Fibroblast of skin of abdomen (primary cell): ENCODE data around the gene CRKL. TPM values are rescaled to one million over a fixed set of nuclear protein-coding genes. Genes with fewer than 3 reads are reported as not detected.
A peak's percentile ranks its signal among the peaks of the same experiment; 100 is the strongest.
"Not testable (repeated sequence)": the region's sequence is repeated elsewhere in the genome, so short reads cannot be mapped to it uniquely, and the experiment has no call there.

ENCODE experiments used
- DNase-seq: peaks from one replicate; pipeline ENCODE4 v3.0.0-alpha.2; 2013
- polyA plus RNA-seq, 2 experiments: library from polyadenylated mRNA; unstranded; fragments of 120-200 nt; gene quantifications; one replicate each; pipeline ENCODE4 v1.2.1, GENCODE V29; 2013; ENCODE audit not compliant: insufficient read length in 2 of 2

CRKL gene, protein sequence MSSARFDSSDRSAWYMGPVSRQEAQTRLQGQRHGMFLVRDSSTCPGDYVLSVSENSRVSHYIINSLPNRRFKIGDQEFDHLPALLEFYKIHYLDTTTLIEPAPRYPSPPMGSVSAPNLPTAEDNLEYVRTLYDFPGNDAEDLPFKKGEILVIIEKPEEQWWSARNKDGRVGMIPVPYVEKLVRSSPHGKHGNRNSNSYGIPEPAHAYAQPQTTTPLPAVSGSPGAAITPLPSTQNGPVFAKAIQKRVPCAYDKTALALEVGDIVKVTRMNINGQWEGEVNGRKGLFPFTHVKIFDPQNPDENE
- 34.7 TPM for polyA plus RNA-seq (2013, experiment 1 of 2; ENCODE audit: insufficient read length)
- 34.8 TPM for polyA plus RNA-seq (2013, experiment 2 of 2; ENCODE audit: insufficient read length)

- peak; percentile 98 for DNase-seq
Measured at GRCh38 chr22:20916916-20917810, at the start of gene CRKL. Gene CRKL, plus strand, starts transcription at chr22:20917407. Its CDS starts 528 bp downstream, at chr22:20917935.

GRCh38 chr22:20868025-20868962 is 48.9 kb upstream of the CRKL start:
- DNase-seq, result no peak

DNA sequence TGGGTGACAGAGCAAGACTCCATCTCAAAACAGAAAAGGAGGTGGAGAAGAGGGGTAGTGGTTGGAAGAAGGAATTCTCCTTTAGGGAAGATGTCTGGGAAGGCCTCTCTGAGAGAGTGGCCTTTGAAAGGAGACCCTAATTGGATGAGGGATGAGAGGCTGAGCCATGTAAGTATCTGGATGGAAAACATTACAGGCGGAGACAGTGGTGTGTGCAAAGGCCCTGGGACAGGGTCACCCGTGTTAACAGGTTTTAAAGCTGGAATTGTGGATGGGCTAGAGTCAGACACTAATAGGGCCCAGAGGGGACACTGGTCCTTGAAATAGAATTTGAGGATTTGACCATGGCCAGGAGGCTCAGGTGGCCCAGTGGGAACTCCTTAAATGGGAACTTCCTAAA is 48.0 kb upstream of the CRKL start:
- DNase-seq, result no peak

- DNase-seq, result no peak
Measured at GRCh38 chr22:20873214-20873613, 44.0 kb upstream of the CRKL start.

- DNase-seq, result no peak
Measured at GRCh38 chr22:20875296-20875695, 41.9 kb upstream of the CRKL start.

DNA sequence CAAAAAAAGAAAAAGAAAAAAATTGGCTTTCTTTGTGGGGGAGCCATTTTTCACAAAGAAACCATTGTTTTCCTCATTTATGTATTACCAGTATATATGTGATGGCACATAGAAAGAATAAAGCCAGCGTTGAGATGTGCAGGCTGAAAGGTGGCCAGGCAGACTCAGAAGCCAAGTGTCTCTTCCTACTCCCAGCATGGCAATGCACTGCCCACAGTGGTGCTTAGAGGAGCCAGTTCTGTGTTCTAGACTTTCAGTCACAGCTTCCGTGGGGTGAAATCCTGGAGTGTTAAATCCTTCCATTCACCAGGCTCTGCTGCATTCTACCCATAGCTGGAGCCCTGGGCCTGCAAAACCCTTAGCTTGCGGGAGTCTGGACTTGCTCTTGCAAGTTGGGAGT is 39.5 kb upstream of the CRKL start:
- DNase-seq, result no peak

DNA sequence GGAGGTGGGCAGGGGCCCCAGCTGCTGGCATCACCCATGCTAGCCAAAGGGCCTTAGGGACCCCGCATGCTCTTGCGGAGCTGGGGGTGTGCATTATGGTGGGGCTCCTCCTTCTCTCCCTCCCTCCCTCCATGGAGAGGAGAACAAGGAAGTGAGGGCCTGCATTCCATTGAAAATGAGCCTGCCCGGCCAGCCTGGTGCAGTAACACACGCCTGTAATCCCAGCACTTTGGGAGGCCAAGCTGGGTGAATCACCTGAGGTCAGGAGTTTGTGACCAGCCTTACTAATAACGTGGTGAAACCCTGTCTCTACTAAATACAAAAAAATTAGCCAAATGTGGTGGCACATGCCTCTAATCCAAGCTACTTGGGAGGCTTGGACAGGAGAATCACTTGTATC is 36.0 kb upstream of the CRKL start:
- DNase-seq, result no peak

DNA sequence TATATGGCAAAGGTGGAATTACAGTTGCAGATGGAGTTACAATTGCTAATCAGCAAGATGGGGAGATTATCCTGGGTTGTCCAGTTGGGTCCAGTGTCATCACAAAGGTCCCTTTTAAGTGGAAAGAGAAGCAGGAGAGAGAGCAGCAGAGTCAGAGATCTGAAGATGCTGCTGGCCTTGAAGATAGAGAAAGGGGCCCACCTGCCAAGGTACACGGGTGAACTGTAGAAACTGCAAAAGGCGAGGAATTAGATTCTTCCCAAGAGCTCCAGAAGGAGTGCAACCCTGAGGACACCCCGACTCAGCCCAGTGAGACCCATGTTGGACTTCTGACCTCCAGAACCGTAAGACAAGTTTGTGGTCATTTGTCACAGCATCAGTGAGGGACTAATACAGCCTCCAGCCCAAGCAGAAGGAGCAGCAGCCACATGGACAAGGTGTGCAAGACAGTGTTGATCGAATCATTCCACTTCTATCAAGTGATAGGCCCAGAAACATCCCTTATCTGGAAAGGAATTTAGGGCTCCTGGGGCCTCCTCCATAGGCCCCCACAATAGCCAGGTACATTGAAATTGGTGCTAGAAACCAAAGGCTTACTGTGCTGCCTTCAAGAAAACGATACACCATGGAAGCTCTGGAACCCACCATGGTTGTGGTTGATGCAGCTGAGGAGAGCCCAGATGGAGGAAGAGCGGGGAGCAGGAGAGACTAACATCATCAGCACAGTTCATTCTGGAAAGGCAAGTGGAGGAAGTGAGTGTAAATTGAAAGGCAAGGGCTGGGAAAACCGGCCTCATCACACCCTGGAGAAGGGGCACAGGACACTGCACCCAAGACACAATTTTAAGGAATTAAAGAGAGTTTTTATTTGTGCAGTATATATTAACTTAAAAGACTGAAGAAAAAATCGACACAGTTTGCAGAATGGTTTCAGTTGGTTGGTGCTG is 35.1 kb upstream of the CRKL start:
- no peak for DNase-seq

GRCh38 chr22:20882855-20883254 is 34.4 kb upstream of the CRKL start:
- no peak for DNase-seq

DNA sequence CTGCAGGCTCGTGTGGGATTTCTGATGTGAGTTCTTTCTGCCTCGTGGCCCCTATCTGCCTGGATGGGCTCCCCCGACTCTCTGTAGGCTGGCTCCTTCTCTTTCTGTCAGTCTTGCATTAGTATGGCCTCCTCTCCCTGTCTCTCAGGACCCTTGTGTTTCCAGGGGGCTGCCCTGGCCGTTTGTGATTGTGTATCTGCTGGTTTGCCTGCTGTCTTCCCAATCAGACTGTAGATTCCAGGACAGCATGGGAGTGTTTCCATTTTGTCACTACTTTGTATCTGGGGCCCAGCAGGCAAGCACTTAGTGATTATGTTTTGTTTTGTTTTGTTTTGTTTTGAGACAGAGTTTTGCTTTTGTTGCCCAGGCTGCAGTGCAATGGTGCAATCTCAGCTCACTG is 32.8 kb upstream of the CRKL start:
- no peak for DNase-seq

DNA sequence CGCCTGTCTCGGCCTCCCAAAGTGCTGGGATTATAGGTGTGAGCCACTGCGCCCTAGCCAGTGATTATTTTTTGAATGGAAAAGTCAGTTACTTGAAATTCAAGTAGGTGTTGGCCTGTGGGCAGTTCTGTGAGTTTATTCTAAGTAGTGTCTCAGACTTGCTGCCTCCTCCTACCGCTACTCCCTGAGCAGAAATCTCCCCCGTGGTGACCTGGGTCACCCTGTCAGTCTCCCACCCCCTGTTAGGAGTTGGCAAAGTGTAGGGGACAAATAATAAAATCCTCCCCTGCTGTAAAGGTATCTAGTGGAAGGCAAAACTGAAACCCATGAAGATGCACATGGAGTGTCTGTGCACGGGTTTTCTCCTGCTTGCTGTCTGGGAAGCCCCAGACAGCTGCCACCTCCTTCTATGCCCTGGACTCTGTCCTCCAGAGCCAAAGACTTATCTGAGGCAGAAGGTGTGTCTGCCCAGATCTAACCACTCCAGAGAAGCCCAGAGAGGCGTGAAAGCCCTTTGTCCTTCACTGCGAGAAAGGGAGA is 32.1 kb upstream of the CRKL start:
- DNase-seq, result no peak

DNA sequence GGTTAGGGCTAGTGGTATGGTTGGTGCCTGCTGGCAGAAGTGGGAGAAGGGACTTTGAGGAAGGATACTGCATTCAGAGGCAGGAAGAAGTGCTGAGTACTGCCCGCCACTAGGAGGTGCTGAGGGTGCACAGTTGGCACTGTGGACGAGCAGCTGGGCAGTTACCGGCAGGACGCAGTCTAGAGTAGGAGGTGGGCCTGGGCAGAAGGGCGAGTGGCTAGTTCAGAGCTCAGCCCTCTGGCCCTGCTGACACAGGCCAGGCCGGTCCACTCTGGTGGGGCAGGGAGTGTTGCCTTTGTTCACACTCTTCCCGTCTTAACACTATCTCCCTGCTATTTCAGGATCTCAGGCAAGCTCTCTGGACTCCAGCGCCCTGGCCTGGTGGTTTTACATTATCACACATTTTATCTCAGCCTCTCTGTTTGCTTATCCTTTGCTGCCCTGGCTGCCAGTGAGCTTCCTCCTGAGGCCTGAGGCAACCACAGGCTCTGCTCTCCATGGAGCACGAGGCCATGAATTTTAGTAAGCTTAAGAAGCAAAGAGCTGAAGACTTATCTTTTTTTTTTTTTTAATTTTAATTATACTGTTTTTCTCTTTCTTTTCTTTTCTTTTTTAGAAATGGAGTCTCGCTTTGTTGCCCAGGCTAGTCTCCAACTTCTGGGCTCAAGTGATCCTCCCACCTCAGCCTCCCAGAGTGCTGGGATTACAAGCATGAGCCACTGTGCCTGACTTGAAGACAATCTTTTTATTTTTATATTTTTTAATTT is 31.5 kb upstream of the CRKL start:
- peak; percentile 60 for DNase-seq

DNA sequence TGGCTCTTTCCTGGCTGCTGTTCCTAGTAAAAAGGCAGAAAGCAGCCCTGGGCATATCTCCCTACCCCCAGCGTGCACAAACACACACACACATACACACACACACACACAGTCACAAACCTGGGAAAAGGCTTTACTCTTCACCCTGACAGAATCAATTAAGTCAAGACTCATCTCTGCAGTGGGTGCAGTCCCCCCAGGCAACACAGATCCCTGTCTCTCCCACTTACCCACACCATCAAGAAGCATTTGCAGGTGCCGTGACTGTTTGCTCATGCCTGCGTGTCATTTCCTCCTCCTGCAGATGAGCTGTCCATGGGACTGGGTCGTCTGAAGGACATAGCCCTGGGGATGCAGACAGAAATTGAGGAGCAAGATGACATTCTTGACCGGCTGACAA is 29.8 kb upstream of the CRKL start:
- DNase-seq, result no peak

DNA sequence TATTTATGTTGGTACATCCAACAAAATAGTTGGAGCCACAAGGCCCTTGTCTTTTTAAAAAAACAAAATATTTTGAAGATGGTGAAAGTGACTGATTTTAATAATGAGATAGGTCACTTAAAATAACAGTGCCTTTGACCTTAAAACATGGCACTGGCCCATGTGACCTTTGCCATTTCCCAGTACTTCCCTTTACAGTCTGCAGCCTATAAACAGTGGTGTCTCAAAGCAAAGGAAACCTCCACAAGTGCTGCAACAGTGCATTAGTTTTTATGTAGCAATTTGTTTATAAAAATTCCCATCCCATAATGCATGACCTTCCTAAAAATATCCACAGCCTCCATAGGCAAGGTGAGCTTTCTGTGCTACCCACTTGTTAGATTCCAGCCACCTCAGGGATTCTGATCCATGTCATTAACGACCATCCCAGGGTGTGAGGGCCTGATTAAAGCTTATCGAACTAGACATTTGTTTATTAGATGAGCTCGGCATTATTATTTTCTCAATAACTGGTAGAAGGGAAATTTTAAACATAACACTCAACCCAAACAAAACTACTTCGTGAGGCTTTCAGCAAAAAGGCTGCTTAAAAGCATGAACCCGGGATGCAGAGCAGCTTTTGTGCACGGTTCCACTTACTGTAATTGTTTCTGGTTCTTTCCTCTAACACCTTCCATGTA is 28.0 kb upstream of the CRKL start:
- no peak for DNase-seq

DNA sequence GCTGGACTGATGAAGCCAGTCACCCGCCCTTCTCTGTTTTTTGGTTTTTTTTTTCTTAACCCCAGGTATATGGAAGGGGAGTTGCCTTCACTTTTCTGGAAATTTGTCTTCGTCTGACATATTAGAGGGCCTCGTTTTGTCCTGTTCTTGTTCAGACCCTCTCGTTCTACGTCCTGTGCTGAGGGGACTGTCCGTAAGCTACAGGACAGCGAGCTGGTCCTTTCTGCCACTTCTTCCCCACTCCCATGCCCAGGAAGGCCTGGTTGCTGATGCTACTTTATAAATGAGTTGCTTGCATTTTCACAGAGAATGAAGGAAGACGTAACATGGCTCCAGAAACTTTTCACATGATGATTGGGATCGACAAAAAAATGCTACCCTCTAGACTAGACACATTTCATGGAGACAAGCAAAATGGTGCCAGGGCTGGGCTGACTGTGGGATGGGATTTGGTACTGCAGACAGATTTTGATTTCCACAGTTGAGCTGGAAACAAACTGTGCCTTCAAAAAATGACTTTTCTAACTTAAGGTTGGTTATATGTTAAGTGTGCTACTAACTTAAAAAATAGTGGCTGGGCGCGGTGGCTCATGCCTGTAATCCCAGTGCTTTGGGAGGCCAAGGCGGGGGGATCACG is 27.2 kb upstream of the CRKL start:
- DNase-seq, result no peak

DNA sequence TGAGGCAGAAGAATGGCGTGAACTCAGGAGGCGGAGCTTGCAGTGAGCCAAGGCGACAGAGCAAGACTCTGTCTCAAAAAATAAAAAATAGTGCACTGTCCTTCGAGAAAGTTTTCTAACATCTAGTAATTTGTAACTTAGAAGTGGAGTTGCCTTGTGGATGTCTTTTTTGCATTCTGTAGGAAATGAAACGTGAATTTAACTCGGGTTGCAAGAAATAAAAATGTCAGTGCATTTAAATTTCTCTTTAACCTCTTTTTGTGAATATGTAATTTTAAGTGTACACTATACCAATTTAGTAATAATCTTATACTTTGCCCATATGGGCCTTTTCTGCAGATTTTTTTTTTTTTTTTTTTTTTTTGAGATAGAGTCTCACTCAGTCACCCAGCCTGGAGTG is 26.2 kb upstream of the CRKL start:
- DNase-seq, result no peak

DNA sequence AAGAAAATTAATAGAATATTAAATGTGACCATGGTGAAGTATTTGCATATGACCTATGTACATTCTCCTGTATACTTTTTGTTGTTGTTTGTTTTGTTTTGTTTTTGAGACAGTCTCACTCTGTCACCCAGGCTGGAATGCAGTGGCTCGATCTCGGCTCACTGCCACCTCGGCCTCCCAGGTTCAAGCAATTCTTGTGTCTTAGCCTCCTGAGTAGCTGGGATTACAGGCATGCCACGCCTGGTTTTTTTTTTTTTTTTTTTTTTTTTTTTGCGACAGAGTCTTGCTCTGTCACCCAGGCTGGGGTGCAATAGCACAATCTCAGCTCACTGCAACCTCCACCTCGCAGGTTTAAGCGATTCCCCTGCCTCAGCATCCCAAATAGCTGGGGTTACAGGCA is 19.5 kb upstream of the CRKL start:
- DNase-seq, result not testable (repeated sequence)

DNA sequence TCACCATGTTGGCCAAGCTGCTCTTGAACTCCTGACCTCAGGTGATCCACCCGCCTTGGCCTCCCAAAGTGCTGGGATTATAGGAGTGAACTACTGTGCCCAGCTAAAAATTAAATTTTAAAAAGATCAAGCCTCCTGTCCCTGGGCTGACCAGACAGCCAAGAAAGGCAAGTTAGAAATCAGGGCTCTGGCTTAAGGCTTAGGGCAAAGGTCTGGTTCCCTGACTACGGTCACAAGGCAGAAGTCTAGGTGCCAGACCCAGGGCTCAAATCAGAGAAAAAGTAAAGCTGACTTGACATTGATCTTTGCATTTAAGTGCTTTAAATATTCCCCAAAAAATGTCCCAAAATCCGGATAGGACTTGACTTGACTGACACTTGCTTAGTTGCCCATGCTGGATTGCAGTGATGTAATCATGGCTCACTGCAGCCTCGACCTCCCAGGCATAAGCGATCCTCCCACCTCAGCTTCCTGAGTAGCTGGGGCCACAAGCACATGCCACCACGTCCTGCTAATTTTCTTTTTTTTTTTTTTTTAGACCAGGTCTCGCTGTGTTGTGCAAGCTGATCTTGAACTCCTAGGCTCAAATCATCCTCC is 17.3 kb upstream of the CRKL start:
- no peak for DNase-seq
